NCI-H774 (cell line): Measurements from ENCODE around the gene DARS1.
"Not testable (repeated sequence)": the region's sequence is repeated elsewhere in the genome, so short reads cannot be mapped to it uniquely, and the experiment has no call there.

Experiments used
- DNase-seq: peaks from one replicate; lab custom pipeline; 2025; lab: John Stamatoyannopoulos, UW

The DARS1 gene

GRCh38 chr2:135980434-135981079 lies 4.9 kb downstream of the DARS1 start:
- no peak for DNase-seq

- no peak for DNase-seq
These were observed 9.7 kb downstream of the DARS1 start for GRCh38 chr2:135975702-135976101.

- no peak for DNase-seq
These were observed 11.4 kb downstream of the DARS1 start for GRCh38 chr2:135974036-135974435.

- no peak for DNase-seq
These were observed 15.6 kb downstream of the DARS1 start for GRCh38 chr2:135969655-135970387.

GRCh38 chr2:135965756-135966155 lies 19.7 kb downstream of the DARS1 start:
- no peak for DNase-seq

GRCh38 chr2:135964404-135964803 lies 21.0 kb downstream of the DARS1 start:
- DNase-seq = not testable (repeated sequence)

- no peak for DNase-seq
These were observed 21.6 kb downstream of the DARS1 start for GRCh38 chr2:135963841-135964240.

GRCh38 chr2:135962366-135963123 lies 22.9 kb downstream of the DARS1 start:
- no peak for DNase-seq

- no peak for DNase-seq
These were observed 24.5 kb downstream of the DARS1 start for GRCh38 chr2:135960656-135961551.

- no peak for DNase-seq
These were observed 25.3 kb downstream of the DARS1 start for GRCh38 chr2:135960150-135960549.

- not testable (repeated sequence) for DNase-seq
These were observed 26.5 kb downstream of the DARS1 start for GRCh38 chr2:135958927-135959326.

- DNase-seq = no peak
These were observed 31.3 kb downstream of the DARS1 start for GRCh38 chr2:135954020-135954601.

- no peak for DNase-seq
These were observed 32.5 kb downstream of the DARS1 start for GRCh38 chr2:135952891-135953290.

GRCh38 chr2:135951041-135951583 lies 34.3 kb downstream of the DARS1 start:
- no peak for DNase-seq

GRCh38 chr2:135949451-135950234 lies 35.8 kb downstream of the DARS1 start:
- DNase-seq = no peak

- no peak for DNase-seq
These were observed 36.6 kb downstream of the DARS1 start for GRCh38 chr2:135948642-135949355.

GRCh38 chr2:135948141-135948540 lies 37.3 kb downstream of the DARS1 start:
- no peak for DNase-seq

GRCh38 chr2:135947483-135947882 lies 37.9 kb downstream of the DARS1 start:
- no peak for DNase-seq

- DNase-seq = no peak
These were observed 39.9 kb downstream of the DARS1 start for GRCh38 chr2:135945526-135945925.

- no peak for DNase-seq
These were observed 40.8 kb downstream of the DARS1 start for GRCh38 chr2:135944625-135945024.
